ENCODE measurements around the gene ZNF674. TPM values are rescaled to one million over a fixed set of nuclear protein-coding genes. Genes with fewer than 3 reads are reported as not detected.
"Not testable (repeated sequence)": the region's sequence is repeated elsewhere in the genome, so short reads cannot be mapped to it uniquely, and the experiment has no call there.

ZNF674 gene
- total and polyA plus RNA-seq, 8 donors = 4.1 to 10.8 (median 7.2) TPM

DNA sequence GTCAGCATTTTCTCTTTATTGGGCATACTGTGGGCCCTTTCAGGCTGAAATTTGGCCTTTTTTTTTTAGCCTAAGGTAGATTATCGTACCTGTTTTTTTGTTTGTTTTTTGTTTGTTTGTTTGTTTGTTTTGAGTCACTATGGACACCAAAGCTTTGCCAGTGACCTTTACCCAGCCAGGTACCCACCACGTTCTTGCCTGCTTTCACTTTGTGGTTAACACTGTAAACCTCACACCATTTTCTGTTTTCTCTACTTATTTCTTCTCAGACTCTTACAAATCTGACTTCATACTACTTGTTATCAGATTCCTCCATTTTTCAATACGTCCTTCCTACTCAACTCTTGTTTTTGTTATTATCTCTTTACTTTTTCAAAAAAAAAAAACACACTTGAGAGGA is 81.5 kb downstream of the ZNF674 start:
- DNase-seq (no peak), ATAC-seq (no peak)
- H3K27ac ChIP-seq = no peak overlapping the region
- TF ChIP-seq CTCF (IDR thresholded peaks at IDR 0.05) = no peak
- H3K36me3 ChIP-seq = peaks cover 0 to 43% of the 10 kb centered on the region in 2 donors
- no peak overlapping the region for H3K4me3 ChIP-seq
- intact Hi-C loops (cut with DNase I) = no loop called here
- H3K9me3 ChIP-seq = no peaks in the 10 kb centered on the region
- no peaks in the 10 kb centered on the region for H3K27me3 ChIP-seq
- no peaks in the 10 kb centered on the region for H3K4me1 ChIP-seq

DNA sequence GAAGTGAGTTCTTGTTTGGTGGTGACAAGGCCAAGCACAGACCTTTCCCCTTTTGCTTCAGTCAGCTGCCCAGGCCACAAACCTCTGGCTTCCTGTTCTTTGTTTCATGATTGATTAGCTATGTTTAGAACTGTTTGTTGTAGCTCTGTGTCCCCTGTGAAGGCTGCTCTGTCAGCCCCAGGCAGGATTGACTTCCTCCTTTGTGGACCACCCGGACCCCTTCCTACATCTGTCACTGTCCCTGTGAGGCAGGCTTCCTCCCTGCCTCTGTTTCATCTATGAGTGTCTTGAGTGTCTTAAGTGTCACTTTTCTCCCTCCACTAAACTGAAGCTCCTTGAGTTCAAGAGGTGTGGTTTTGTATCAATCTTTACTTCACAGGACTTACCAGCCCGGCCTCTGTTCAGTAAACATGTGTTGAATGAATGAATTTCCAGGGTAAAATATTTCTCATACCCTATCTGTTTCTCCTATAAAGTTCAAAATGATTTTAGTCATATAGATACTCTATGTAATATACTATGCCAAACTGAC is 83.5 kb downstream of the ZNF674 start:
- H3K4me1 ChIP-seq = no peaks in the 10 kb centered on the region
- ATAC-seq (peak; percentile 23), DNase-seq (no peak)
- intact Hi-C loops (cut with DNase I) = no loop called here
- no peak overlapping the region for H3K4me3 ChIP-seq
- no peaks in the 10 kb centered on the region for H3K27me3 ChIP-seq
- TF ChIP-seq CTCF (IDR thresholded peaks at IDR 0.05) = no peak
- H3K27ac ChIP-seq = no peak overlapping the region
- peaks cover 0 to 28% of the 10 kb centered on the region in 2 donors for H3K36me3 ChIP-seq
- no peaks in the 10 kb centered on the region for H3K9me3 ChIP-seq

- intact Hi-C loops (cut with DNase I); H3K27ac ChIP-seq; H3K4me1 ChIP-seq; H3K4me3 ChIP-seq; DNase-seq; H3K9me3 ChIP-seq; H3K27me3 ChIP-seq; ATAC-seq: not testable (repeated sequence)
- peaks cover 0 to 27% of the 10 kb centered on the region in 2 donors for H3K36me3 ChIP-seq
Observed at GRCh38 chrX:46460801-46461659, 84.2 kb downstream of the ZNF674 start.

GRCh38 chrX:46459603-46460002 is 85.6 kb downstream of the ZNF674 start:
- Histone ChIP-seq H3K27me3 (no peaks in the 10 kb centered on the region), H3K4me1 (no peaks in the 10 kb centered on the region), H3K27ac (no peak overlapping the region), H3K36me3 (peaks cover 0 to 16% of the 10 kb centered on the region in 2 donors), H3K9me3 (no peaks in the 10 kb centered on the region), H3K4me3 (no peak overlapping the region)
- ATAC-seq (no peak), DNase-seq (no peak)
- intact Hi-C loops (cut with DNase I) = no loop called here
- TF ChIP-seq CTCF (IDR thresholded peaks at IDR 0.05) = no peak

- intact Hi-C loops (cut with DNase I) = no loop called here
- no peak for DNase-seq
- peak; percentile 61 for ATAC-seq
Observed at GRCh38 chrX:46456125-46456922, 88.9 kb downstream of the ZNF674 start.

More at GRCh38 chrX:46456125-46456922, 88.9 kb downstream of the ZNF674 start:
- Histone ChIP-seq H3K36me3 (peaks cover 0 to 6% of the 10 kb centered on the region in 2 donors), H3K4me1 (no peaks in the 10 kb centered on the region), H3K9me3 (no peaks in the 10 kb centered on the region), H3K4me3 (no peak overlapping the region), H3K27ac (peak overlapping the region in 1 of 2 donors; percentile 41), H3K27me3 (no peaks in the 10 kb centered on the region)
- no peak for TF ChIP-seq CTCF (IDR thresholded peaks at IDR 0.05)

Other genes starting within 250 kb of the ZNF674 start
- gene CHST7, start 28.3 kb upstream of the ZNF674 start, total RNA-seq = 1 to 10 TPM; 6.9 to 7.3 TPM
- gene CHST7, start 28.3 kb upstream of the ZNF674 start, polyA plus RNA-seq (ENCODE audit: insufficient read length in 6 of 6) = 1 to 10 TPM; 3.8 to 5.5 (median 4.5) TPM
- gene SLC9A7, start 213.7 kb upstream of the ZNF674 start, total RNA-seq = 10 to 100 TPM in 1 of 2 donors, 1 to 10 TPM in 1; 7.6 to 10.5 TPM
- 1 to 10 TPM; 2.3 to 3.2 (median 3.1) TPM for gene SLC9A7, start 213.7 kb upstream of the ZNF674 start, polyA plus RNA-seq (ENCODE audit: insufficient read length in 6 of 6)